Activated T-cell treated with anti-CD3 and anti-CD28 coated beads, Interleukin-2, amount 50 U/mL, for 4 hours (primary cell): Measurements from ENCODE around the gene MAPK1. TPM values are rescaled to one million over a fixed set of nuclear protein-coding genes. Genes with fewer than 3 reads are reported as not detected.
"Not testable (repeated sequence)": the region's sequence is repeated elsewhere in the genome, so short reads cannot be mapped to it uniquely, and the experiment has no call there.

Experiments used
- ATAC-seq, 2 donors: fragments of 200-7000 bp; cut with Tn5 transposase; one replicate each; pipeline ENCODE4 v1.10.0; 2021
- DNase-seq: peaks from one replicate; pipeline ENCODE4 v3.0.0-alpha.2; 2020
- H3K27me3 Mint-ChIP-seq: one replicate; pipeline ENCODE4 v1.8.0; 2021; ENCODE audit warnings: low read depth, mixed read lengths
- H3K36me3 Mint-ChIP-seq: one replicate; pipeline ENCODE4 v1.8.0; 2022; ENCODE audit warnings: mixed read lengths; ENCODE audit not compliant: insufficient read depth
- H3K4me1 Mint-ChIP-seq: one replicate; pipeline ENCODE4 v1.8.0; 2021; ENCODE audit warnings: low read depth, mixed read lengths
- H3K4me3 Mint-ChIP-seq: one replicate; pipeline ENCODE4 v1.8.0; 2021; ENCODE audit warnings: mild to moderate bottlenecking, moderate library complexity, mixed read lengths
- H3K9me3 Mint-ChIP-seq: one replicate; pipeline ENCODE4 v1.8.0; 2021; ENCODE audit warnings: mixed read lengths
- total RNA-seq, 3 donors: library from RNA; stranded (reverse); gene quantifications; one replicate each; pipeline ENCODE4 v1.2.1, GENCODE V29; 2021

MAPK1 gene
- total RNA-seq, 3 donors from 2014 or later = 136 to 165 (median 138) TPM

- Mint-ChIP-seq H3K36me3 (peaks cover 15% of the 10 kb centered on the region), H3K4me1 (peaks cover 16% of the 10 kb centered on the region)
- H3K9me3 Mint-ChIP-seq, DNase-seq, H3K4me3 Mint-ChIP-seq, H3K27me3 Mint-ChIP-seq: not testable (repeated sequence)
- ATAC-seq = peak; percentile 6 to 14
Observed at GRCh38 chr22:21790849-21791610, 76.4 kb downstream of the MAPK1 start.

- DNase-seq (no peak), ATAC-seq (no peak)
- no peaks in the 10 kb centered on the region for H3K27me3 Mint-ChIP-seq
- H3K4me1 Mint-ChIP-seq = peaks cover 18% of the 10 kb centered on the region
- H3K9me3 Mint-ChIP-seq = no peaks in the 10 kb centered on the region
- peaks cover 14% of the 10 kb centered on the region for H3K36me3 Mint-ChIP-seq
- no peak overlapping the region for H3K4me3 Mint-ChIP-seq
Observed at GRCh38 chr22:21790359-21790758, 77.1 kb downstream of the MAPK1 start.

- H3K27me3 Mint-ChIP-seq, H3K4me3 Mint-ChIP-seq, ATAC-seq, DNase-seq, H3K9me3 Mint-ChIP-seq: not testable (repeated sequence)
- peaks cover 20% of the 10 kb centered on the region for H3K36me3 Mint-ChIP-seq
- peaks cover 18% of the 10 kb centered on the region for H3K4me1 Mint-ChIP-seq
Observed at GRCh38 chr22:21787565-21787964, 79.9 kb downstream of the MAPK1 start.

GRCh38 chr22:21780259-21780658 lies 87.2 kb downstream of the MAPK1 start:
- H3K27me3 Mint-ChIP-seq = no peaks in the 10 kb centered on the region
- no peak for DNase-seq
- H3K9me3 Mint-ChIP-seq = no peaks in the 10 kb centered on the region
- ATAC-seq = no peak
- peaks cover 29% of the 10 kb centered on the region for H3K36me3 Mint-ChIP-seq
- H3K4me3 Mint-ChIP-seq = no peak overlapping the region
- peaks cover 15% of the 10 kb centered on the region for H3K4me1 Mint-ChIP-seq

- ATAC-seq = no peak
- H3K4me1 Mint-ChIP-seq = peaks cover 15% of the 10 kb centered on the region
- H3K27me3 Mint-ChIP-seq = no peaks in the 10 kb centered on the region
- H3K36me3 Mint-ChIP-seq = peaks cover 25% of the 10 kb centered on the region
- no peaks in the 10 kb centered on the region for H3K9me3 Mint-ChIP-seq
- no peak for DNase-seq
- H3K4me3 Mint-ChIP-seq = no peak overlapping the region
Observed at GRCh38 chr22:21779444-21779843, 88.0 kb downstream of the MAPK1 start.

- ATAC-seq (no peak), DNase-seq (no peak)
- H3K36me3 Mint-ChIP-seq = peaks cover 25% of the 10 kb centered on the region
- no peaks in the 10 kb centered on the region for H3K9me3 Mint-ChIP-seq
- H3K4me1 Mint-ChIP-seq = peaks cover 15% of the 10 kb centered on the region
- no peak overlapping the region for H3K4me3 Mint-ChIP-seq
- H3K27me3 Mint-ChIP-seq = no peaks in the 10 kb centered on the region
Observed at GRCh38 chr22:21778705-21779363, 88.6 kb downstream of the MAPK1 start.

- H3K4me3 Mint-ChIP-seq = no peak overlapping the region
- no peak for ATAC-seq
- DNase-seq = no peak
- no peaks in the 10 kb centered on the region for H3K9me3 Mint-ChIP-seq
- H3K36me3 Mint-ChIP-seq = peaks cover 44% of the 10 kb centered on the region
- H3K27me3 Mint-ChIP-seq = no peaks in the 10 kb centered on the region
- peaks cover 22% of the 10 kb centered on the region for H3K4me1 Mint-ChIP-seq
Observed at GRCh38 chr22:21771631-21771976, 95.8 kb downstream of the MAPK1 start.

GRCh38 chr22:21768435-21768834 lies 99.0 kb downstream of the MAPK1 start:
- Mint-ChIP-seq H3K9me3 (no peaks in the 10 kb centered on the region), H3K27me3 (no peaks in the 10 kb centered on the region), H3K36me3 (peaks cover 56% of the 10 kb centered on the region), H3K4me1 (peaks cover 54% of the 10 kb centered on the region), H3K4me3 (no peak overlapping the region)
- no peak for DNase-seq
- no peak for ATAC-seq

GRCh38 chr22:21766691-21767462 lies 100.6 kb downstream of the MAPK1 start:
- DNase-seq (peak; percentile 17), ATAC-seq (peak; percentile 77 to 79)
- peaks cover 66% of the 10 kb centered on the region for H3K4me1 Mint-ChIP-seq
- H3K4me3 Mint-ChIP-seq = peak overlapping the region; percentile 19
- H3K27me3 Mint-ChIP-seq = no peaks in the 10 kb centered on the region
- H3K36me3 Mint-ChIP-seq = peaks cover 49% of the 10 kb centered on the region
- no peaks in the 10 kb centered on the region for H3K9me3 Mint-ChIP-seq

- ATAC-seq = no peak
- Mint-ChIP-seq H3K36me3 (peaks cover 42% of the 10 kb centered on the region), H3K27me3 (no peaks in the 10 kb centered on the region), H3K4me3 (no peak overlapping the region), H3K9me3 (no peaks in the 10 kb centered on the region), H3K4me1 (peaks cover 72% of the 10 kb centered on the region)
- no peak for DNase-seq
Observed at GRCh38 chr22:21765909-21766529, 101.4 kb downstream of the MAPK1 start.

- ATAC-seq = peak in 1 of 2 donors; percentile 11
- peaks cover 41% of the 10 kb centered on the region for H3K36me3 Mint-ChIP-seq
- H3K4me3 Mint-ChIP-seq = peak overlapping the region; percentile 29
- H3K9me3 Mint-ChIP-seq = no peaks in the 10 kb centered on the region
- no peak for DNase-seq
- peaks cover 76% of the 10 kb centered on the region for H3K4me1 Mint-ChIP-seq
- H3K27me3 Mint-ChIP-seq = no peaks in the 10 kb centered on the region
Observed at GRCh38 chr22:21764038-21764804, 103.2 kb downstream of the MAPK1 start.

- Mint-ChIP-seq H3K27me3 (no peaks in the 10 kb centered on the region), H3K4me3 (peak overlapping the region; percentile 19), H3K4me1 (peaks cover 74% of the 10 kb centered on the region), H3K9me3 (no peaks in the 10 kb centered on the region), H3K36me3 (peaks cover 43% of the 10 kb centered on the region)
- DNase-seq (peak; percentile 38), ATAC-seq (peak; percentile 73 to 78)
Observed at GRCh38 chr22:21762712-21763581, 104.5 kb downstream of the MAPK1 start.
